Measurements from ENCODE around the gene NDEL1.

DNA sequence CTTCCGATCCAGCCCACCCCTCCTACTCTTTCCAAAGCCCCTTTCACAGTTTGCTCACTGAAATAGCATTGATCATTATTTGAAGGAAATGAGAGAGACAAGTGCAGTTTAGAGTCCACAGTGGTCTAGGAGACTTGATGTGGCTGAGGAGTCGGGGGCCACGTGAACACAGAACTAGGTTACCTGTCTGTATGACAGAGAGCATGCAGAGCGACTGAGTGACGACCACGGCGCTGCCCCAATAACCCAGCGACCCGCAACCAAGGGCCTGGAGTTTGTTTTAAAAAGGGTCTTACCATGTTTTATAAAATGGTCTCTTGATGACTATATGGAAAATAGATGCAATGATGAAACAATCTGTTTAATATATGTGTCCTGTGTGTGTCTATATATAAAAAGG lies 39.5 kb downstream of the NDEL1 start:
- TF ChIP-seq, protein P1, sequence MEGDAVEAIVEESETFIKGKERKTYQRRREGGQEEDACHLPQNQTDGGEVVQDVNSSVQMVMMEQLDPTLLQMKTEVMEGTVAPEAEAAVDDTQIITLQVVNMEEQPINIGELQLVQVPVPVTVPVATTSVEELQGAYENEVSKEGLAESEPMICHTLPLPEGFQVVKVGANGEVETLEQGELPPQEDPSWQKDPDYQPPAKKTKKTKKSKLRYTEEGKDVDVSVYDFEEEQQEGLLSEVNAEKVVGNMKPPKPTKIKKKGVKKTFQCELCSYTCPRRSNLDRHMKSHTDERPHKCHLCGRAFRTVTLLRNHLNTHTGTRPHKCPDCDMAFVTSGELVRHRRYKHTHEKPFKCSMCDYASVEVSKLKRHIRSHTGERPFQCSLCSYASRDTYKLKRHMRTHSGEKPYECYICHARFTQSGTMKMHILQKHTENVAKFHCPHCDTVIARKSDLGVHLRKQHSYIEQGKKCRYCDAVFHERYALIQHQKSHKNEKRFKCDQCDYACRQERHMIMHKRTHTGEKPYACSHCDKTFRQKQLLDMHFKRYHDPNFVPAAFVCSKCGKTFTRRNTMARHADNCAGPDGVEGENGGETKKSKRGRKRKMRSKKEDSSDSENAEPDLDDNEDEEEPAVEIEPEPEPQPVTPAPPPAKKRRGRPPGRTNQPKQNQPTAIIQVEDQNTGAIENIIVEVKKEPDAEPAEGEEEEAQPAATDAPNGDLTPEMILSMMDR (IDR thresholded peaks at IDR 0.05 in 4 of 5, conservative IDR thresholded peaks at IDR 0.05 in 1 of 5) = no peak
- no peak for TF ChIP-seq POLR2A (IDR thresholded peaks at IDR 0.05)
